ENCODE results near the gene RASA3.

RASA3 gene

GRCh38 chr13:114013952-114014629, 118.3 kb downstream of the RASA3 start:
- no peak for DNase-seq

GRCh38 chr13:114013336-114013735, 119.1 kb downstream of the RASA3 start:
- no peak for DNase-seq

DNA sequence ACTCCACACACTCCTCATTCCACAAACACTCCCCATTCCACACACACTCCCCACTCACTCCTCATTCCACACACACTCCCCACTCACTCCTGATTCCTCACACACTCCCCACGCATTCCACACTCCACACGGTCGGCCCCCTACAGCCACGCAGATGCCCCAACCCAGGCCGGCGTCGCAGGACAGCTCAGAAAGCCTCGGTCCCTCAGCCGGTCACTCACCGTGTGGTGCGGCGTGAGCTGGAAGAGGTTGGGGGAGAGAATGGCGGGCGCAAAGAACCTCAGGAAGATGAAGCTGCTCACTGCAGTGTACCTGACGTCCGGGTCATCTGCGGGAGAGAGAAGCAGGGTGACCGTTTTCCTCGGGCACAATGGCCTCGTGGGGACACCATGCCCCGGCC, 119.5 kb downstream of the RASA3 start:
- DNase-seq: no peak

DNA sequence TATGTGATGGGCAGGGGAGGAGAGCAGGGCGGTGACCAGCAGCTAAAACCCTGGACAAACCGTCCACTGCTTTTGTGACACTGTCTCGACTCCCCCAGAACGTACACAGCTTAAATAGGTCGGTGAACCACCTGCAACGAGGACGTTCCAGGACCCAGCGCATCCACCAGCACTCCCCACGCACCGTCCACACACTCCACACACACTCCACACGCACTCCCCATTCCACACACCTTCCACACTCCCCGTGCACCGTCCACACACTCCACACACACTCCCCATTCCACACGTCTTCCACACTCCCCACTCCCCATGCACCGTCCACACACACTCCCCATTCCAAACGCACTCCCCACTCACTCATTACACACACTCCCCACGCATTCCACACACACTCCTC, 120.3 kb downstream of the RASA3 start:
- no peak for DNase-seq

- DNase-seq: no peak
Observed at GRCh38 chr13:114011226-114011625, 121.2 kb downstream of the RASA3 start.

DNA sequence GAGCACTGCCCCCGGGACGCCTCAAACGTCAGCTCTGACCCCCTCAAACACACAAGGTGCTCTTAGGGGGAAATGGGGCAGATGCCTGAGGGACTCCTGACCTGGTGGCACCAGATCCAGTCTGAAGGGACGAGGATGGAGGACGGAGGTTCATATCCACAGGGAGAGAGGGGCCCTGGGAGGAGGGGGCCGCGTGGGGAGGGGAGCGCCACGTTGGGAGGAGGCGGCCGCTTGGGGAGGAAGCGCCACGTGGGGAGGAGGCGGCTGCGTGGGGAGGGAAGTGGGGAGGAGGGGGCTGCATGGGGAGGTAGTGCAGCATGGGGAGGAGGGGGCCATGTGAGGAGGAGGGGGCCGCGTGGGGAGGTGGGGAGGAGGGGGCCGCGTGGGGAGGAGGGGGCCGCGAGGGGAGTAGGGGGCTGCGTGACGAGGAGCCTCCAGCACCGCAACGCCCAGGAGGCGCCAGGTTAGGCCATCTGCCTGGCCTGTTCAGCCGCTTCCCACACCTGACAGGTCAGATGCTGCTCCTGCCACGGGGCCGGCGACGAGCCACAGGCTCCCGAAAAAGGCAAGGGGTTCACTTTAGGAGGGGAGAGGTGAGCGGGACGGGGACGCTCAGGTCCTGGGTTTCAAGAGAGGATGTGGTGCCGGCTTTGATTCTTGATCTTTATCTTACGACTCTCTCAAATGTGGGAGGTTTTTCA, 121.9 kb downstream of the RASA3 start:
- DNase-seq: no peak

DNA sequence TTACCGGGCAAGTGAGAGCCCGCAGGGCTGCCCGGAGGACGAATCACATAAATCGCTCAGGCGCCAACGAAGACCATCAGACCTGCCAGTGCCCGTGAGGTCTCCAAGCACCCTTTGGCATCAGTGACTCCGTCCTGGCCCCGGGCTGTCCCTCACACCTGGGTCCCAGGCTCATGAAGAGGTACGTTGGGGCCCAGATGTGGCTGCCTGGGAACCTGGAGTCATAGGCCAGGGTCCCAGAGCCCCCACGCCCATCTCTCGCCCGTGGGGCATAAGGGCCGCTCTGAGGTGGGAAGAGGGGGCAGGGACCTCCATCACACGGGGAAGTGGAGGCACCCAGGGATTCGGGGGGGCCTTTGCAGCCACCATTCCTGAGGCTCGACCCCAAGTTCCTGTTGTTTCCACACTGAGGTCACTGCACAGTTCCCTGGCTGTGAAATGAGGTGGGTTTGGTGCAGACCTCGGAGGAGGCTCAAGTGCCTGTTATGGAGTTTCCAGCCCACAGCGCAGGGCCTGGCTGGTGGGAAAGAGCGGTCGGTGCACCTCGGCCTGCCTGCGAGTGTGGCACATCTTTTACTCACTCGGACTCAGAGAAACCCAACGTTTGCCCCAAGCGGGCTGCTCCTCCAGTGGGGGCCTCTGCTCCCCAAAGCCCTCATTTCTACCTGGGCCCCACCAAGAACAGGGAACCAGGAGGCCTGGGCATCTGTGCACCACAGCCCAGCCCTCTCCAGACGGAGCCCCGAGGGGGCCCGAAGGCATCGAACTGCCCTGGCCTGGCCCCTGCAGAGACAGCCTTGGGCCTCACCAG, 122.6 kb downstream of the RASA3 start:
- DNase-seq: no peak

DNA sequence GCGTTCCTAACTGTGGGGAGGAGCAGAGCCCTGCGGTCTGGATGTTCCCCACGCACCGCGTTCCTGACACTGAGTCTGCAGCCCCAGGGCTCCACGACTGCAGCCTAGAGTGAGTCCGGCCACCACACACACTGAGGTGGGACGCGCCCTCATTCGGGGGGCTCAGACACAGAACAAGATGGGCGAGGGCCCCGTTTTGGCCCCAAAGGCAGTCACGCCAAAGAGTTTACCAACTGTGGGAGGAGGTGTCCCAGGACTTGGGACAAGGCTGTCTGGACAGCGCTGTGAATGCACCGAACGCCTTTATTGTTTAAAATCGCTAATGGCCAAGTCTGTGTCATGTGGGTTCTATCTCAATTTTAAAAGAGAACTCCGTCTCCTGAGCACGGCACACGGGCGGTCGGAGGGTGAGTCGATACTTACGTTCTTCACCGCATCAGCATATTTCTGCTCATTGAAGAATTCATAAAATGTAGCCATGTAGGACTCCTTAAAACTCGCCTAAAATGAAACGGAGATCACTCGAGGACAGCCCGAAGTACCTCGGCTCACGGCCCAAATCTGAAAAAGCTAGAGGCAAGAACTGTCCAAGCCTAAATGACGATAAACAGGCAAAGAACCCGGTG, 123.3 kb downstream of the RASA3 start:
- DNase-seq: no peak

- DNase-seq: no peak
Observed at GRCh38 chr13:114007566-114007965, 124.9 kb downstream of the RASA3 start.

DNA sequence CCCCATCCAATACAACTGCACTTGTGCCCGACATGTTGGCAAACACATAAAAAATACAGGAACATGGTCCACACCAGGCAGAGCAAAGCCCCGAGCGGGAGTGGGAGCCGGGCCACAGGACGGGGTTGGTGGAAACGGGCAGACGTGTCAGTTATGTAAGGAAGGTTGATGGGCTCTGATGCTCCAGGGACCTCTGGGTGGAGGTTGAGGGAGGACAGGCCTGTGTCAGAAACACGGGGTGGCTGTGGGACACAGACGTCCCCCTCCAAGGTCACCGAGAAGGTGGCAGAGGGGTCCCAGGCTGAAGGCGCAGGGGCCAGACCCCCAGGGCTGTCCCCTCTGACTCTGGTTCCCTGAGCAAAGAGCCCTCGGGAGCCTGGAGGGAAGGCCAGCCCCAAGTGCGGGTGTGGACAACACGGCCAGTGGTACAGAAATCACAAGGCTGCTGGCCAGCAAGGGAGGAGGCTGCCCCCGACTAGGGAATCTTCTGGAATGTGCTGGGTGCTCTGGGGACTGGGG, 127.2 kb downstream of the RASA3 start:
- DNase-seq: no peak

- no peak for DNase-seq
Observed at GRCh38 chr13:114004420-114005205, 127.8 kb downstream of the RASA3 start.

- DNase-seq: no peak
Observed at GRCh38 chr13:114002771-114003321, 129.6 kb downstream of the RASA3 start.

DNA sequence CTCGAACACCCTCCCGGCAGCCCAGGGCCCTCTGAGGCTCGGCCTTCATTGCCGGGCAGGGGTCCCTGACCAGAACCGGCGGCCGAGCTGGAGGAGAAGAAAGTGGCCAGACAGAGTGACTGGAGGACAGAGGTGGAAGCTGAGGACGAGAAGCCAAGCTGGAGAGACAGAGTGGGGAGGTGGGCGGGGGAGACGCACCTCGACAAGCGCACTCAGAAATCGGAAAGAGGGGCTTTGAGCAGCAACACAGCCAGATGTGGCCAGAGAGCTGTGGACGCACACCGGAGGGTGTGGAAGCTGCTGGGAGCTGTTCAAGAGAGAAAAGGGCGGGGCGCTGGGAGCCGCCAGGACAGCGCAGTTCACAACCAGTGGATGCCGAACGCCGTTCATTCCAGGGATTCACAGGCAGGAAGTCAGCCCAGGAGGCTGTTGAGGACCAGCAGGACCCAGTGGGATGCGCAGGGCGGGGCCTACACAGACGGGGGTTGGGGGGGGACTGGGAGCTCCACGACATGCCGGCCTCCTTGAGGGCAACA, 130.3 kb downstream of the RASA3 start:
- no peak for DNase-seq

DNA sequence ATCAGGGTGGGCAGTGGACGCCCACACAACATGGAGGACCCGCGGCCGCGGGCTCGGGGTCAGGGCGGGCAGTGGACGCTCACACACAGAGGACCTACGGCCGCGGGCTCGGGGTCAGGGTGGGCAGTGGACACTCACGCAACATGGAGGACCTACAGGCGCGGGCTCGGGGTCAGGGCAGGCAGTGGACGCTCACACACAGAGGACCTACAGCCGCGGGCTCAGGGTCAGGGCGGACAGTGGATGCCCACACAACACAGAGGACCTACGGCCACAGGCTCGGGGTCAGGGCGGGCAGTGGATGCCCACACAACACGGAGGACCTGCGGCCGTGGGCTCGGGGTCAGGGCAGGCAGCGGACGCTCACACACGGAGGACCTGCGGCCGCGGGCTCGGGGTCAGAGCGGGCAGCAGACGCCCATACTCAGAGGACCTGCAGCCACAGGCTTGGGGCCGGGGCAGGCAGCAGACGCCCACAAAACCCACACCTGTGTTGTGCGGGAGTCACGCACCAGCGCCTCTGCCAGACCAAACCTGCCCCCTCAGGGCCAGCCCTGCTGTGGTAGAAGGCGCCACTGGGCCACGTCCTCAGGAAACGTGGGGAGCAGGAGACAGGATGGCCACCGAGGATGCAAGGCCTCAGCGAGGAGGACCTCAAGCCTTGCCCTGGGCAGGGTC, 131.0 kb downstream of the RASA3 start:
- DNase-seq: no peak

- no peak for DNase-seq
Observed at GRCh38 chr13:114000151-114001040, 132.0 kb downstream of the RASA3 start.

GRCh38 chr13:113999618-113999910, 132.9 kb downstream of the RASA3 start:
- DNase-seq: no peak

DNA sequence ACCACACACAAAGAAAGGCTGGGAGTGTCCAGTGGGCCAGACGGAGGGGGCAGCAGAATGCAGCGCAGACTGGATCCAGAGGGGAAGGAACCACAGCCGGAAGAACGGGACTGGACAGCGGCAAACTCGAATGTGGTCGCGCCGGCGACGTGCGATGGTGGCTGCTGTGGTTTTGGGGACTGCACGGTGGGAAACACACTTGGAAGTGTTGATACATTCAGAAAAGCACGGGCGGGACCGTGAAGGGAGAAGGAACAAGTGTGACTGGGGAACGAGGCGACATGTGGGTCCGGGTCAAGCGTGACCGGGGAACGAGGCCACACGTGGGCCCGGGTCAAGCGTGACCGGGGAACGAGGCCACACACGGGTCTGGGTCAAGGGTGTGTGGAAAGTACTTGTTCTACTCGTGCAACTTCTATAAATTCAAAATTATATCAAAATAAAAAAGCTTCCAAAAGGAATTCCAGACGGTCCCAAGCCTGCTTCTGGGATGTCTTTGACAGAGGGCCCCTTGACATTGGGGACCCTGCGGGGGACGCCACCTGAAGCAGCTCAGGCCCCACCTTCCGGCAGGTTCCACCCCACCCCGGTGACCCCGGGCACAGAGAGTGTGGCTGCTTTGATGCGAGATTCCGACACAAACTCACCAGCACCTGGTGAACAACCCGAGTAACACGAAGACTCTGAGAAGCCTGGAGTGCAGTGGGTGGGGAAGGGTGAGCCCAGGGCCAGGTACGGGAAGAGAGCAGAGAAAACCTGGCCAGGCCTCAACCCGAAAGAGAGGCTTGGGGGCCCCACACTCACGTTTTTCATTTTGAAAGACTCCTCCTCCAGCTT, 133.4 kb downstream of the RASA3 start:
- DNase-seq: no peak

DNA sequence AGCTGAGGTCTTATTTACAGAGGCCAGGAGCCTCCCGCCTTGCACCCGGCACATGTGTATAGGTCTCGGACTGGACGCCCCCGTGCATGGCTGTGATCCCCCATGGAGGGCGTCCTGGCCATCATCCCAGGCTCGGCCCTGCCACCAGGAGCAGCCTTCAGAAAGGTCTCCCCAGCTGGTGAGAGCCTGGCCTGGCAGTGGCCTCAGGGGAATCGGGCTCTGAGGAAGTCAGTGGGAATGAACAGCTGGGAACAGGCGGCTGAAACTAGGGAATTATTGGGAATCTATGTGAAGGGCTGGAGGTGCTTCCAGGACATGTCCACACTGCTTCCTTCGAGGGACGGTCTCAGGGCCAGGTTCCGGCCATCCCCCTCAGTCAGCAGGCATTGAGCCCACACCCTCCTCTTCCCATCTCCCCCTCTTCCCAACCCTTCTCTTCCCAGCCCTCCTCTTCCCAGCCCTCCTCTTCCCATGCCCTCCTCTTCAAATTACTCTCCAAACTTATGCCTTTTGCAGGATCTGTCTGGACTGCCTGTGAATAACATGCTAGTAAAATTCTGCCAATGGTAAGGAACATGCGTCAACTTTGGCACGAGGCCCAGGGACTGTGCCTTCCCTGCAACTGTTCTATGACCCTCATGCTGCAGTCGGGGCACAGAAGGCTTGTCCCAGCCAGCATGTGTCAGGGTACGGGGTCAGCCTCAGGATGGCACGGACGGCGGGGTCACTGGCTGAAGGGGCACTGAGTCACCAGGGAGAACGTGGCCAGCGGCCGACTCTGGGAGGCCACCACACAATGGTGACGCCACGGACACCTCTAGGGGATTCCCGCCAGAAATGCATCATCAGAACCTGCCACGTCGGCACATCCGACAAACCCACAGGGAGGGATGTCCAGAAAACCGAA, 134.3 kb downstream of the RASA3 start:
- no peak for DNase-seq

Measured in MV-4-11 (cell line).